GM13976 (cell line): ENCODE measurements around the gene ZDHHC16.
"Not testable (repeated sequence)": the region's sequence is repeated elsewhere in the genome, so short reads cannot be mapped to it uniquely, and the experiment has no call there.

ENCODE experiments used
- DNase-seq: peaks from one replicate; pipeline ENCODE4 v3.0.0; 2012; ENCODE audit warnings: low spot score
- CTCF ChIP-seq: IDR thresholded peaks from 2 replicates; pipeline ENCODE4 v1.5.1; 2012; ENCODE audit warnings: borderline replicate concordance, mild to moderate bottlenecking; ENCODE audit not compliant: insufficient read depth; ENCODE audit errors: extremely low read depth, missing control alignments, control extremely low read depth
- in situ Hi-C: fragments of 300-500 bp; cut with MboI; formaldehyde crosslinking; loops from one replicate; pipeline ENCODE4 v1.12.0; 2022; ENCODE audit warnings: low sequenced_read_pairs, mixed read lengths, inconsistent platforms; ENCODE audit not compliant: unreplicated experiment

ZDHHC16 gene

GRCh38 chr10:97445722-97446639, at the start of gene ZDHHC16, which contains the start of gene EXOSC1:
Gene ZDHHC16 (plus strand): TSS chr10:97446175. CDS start chr10:97451676, 5,501 bp downstream.
Gene EXOSC1 (minus strand): TSS chr10:97446006. CDS start chr10:97445985, 21 bp downstream.
- DNase-seq = peak; percentile 98
- in situ Hi-C loops = no loop called here
- no peak for TF ChIP-seq CTCF

GRCh38 chr10:97399843-97400545, 46.0 kb upstream of the ZDHHC16 start:
- in situ Hi-C loops = no loop called here
- TF ChIP-seq CTCF = no peak
- no peak for DNase-seq

GRCh38 chr10:97400665-97401454, 45.1 kb upstream of the ZDHHC16 start, which contains the start of gene RRP12:
Gene RRP12 (minus strand): TSS chr10:97401340. CDS start chr10:97401231, 109 bp downstream.
- in situ Hi-C loops = no loop called here
- DNase-seq = peak; percentile 97
- no peak for TF ChIP-seq CTCF

GRCh38 chr10:97401455-97401919, 44.5 kb upstream of the ZDHHC16 start:
- no peak for TF ChIP-seq CTCF
- in situ Hi-C loops = no loop called here

GRCh38 chr10:97404044-97404443, 41.9 kb upstream of the ZDHHC16 start:
- TF ChIP-seq CTCF = no peak
- in situ Hi-C loops = no loop called here
- no peak for DNase-seq

More at GRCh38 chr10:97401455-97401919, 44.5 kb upstream of the ZDHHC16 start:
- DNase-seq = no peak

GRCh38 chr10:97406064-97406463, 39.9 kb upstream of the ZDHHC16 start:
- no peak for TF ChIP-seq CTCF
- in situ Hi-C loops = no loop called here

GRCh38 chr10:97406483-97406882, 39.5 kb upstream of the ZDHHC16 start:
- in situ Hi-C loops, DNase-seq: not testable (repeated sequence)

More at GRCh38 chr10:97406064-97406463, 39.9 kb upstream of the ZDHHC16 start:
- no peak for DNase-seq
